22Rv1 (cell line): ENCODE results near the gene SMARCAD1.

Experiments used
- H3K27ac ChIP-seq: fragments of 450-650 bp; 2 replicates; pipeline ENCODE4 v1.5.1; 2017
- ZFX ChIP-seq: fragments of 450-650 bp; IDR thresholded peaks from 2 replicates; pipeline ENCODE4 v1.6.1; 2017; ENCODE audit warnings: antibody characterized with exemption, borderline replicate concordance
- TF ChIP-seq, protein P1 (sequence below): fragments of 450-650 bp; IDR thresholded peaks from 2 replicates; pipeline ENCODE4 v1.5.1; 2017; ENCODE audit warnings: mild to moderate bottlenecking

Gene SMARCAD1

DNA sequence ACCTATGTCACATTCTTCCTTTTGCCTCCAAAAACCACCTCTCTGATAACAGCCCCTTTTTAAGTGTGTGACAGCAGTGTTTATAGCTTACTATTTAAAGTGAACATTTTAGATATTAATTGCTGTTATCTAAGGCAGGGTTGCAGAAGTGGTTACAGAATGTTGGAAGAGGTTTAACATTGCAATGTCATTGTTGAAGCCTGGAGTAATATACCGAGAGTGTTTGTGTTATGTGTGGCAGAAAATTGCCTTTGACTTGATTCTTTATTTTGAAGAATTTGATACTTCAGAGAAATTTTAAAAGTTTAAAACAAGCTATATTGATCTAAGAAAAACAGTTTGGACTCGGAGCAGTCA, 37.1 kb downstream of the SMARCAD1 start:
- TF ChIP-seq, protein P1, sequence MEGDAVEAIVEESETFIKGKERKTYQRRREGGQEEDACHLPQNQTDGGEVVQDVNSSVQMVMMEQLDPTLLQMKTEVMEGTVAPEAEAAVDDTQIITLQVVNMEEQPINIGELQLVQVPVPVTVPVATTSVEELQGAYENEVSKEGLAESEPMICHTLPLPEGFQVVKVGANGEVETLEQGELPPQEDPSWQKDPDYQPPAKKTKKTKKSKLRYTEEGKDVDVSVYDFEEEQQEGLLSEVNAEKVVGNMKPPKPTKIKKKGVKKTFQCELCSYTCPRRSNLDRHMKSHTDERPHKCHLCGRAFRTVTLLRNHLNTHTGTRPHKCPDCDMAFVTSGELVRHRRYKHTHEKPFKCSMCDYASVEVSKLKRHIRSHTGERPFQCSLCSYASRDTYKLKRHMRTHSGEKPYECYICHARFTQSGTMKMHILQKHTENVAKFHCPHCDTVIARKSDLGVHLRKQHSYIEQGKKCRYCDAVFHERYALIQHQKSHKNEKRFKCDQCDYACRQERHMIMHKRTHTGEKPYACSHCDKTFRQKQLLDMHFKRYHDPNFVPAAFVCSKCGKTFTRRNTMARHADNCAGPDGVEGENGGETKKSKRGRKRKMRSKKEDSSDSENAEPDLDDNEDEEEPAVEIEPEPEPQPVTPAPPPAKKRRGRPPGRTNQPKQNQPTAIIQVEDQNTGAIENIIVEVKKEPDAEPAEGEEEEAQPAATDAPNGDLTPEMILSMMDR, result no peak
- TF ChIP-seq ZFX, result no peak
- no peak overlapping the region for H3K27ac ChIP-seq

DNA sequence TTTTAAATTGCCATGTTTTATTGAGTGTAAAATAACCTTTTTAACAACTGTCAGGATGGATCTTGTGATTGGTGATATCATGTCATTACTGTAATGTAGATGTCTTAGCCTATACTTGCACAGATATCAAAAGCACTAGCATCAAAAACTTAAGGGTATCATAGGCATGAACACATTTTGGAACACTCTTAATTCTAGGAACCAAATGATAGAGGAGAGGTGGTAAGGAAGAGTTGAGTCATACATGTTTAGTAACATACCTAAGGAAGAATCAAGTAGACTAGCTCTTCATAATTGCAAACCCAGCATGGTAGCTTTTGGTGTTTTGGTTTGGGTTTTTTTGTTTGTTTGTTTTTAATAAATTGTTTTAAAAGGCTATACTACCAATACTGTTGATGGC, 43.4 kb downstream of the SMARCAD1 start:
- no peak overlapping the region for H3K27ac ChIP-seq
- TF ChIP-seq ZFX, result no peak
- TF ChIP-seq, protein P1, result no peak

DNA sequence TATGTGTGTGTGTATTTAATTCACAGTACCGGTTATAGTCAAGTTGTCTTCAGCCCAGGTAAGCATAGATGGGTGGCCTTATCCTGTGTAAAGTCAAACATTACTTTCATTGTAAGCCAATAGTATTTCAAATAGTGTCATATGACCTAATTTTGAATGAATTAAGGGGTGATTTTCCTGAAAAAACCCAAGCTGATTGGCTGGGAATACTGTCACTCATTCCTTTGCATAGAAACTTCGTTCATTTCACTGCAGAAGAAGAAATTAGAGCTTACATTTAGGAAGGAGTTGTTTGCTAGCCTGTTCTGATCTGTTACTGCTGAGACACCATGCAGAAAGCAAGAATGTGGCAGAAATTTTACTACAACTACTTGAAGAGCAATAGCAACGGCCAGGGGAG, 45.4 kb downstream of the SMARCAD1 start:
- H3K27ac ChIP-seq, result no peak overlapping the region
- TF ChIP-seq, protein P1, result no peak
- TF ChIP-seq ZFX, result no peak

DNA sequence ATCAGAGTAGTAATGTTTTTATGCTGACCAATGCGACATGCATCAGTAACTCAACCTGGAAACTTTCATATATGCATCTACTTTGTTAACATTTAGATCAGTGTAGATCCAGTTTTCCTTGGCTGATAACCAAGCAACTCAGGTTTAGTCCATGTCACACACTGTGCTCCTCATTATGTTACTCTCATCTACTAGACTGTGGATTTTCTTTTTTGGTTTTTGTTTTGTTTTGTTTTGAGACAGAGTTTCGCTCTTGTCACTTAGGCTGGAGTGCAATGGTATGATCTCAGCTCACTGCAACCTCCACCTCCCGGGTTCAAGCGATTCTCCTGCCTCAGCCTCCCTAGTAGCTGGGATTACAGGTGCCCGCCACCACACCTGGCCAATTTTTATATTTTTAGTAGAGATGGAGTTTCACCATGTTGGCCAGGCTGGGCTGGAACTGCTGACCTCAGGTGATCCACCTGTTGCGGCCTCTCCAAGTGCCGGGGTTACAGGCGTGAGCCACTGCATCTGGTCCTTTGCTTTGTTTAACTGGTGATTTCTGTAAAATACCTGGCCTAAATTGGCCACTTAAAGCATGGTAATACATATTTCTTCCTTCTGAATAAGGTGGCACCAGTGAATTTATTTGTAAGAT, 48.6 kb downstream of the SMARCAD1 start:
- no peak for TF ChIP-seq ZFX
- TF ChIP-seq, protein P1, result no peak
- H3K27ac ChIP-seq, result no peak overlapping the region

DNA sequence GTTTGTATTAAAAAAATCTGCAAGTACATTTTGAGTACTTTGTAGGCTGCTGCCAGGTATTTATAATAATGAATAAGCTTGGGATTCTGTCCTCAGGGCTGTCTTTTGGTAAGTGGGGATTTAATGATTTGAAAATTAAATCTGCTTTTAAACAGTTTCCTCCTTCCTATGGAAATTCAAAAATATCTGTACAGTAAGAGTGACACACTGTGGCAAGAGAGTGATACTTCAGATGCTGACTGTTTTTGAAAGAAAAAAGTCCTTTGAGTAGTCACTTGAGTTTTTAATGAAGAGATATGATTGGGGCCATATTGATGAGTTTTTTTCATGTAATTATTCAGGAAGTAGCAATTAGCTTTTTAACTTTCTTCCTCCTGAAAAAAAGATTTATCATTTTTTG, 49.2 kb downstream of the SMARCAD1 start:
- H3K27ac ChIP-seq, result no peak overlapping the region
- no peak for TF ChIP-seq ZFX
- TF ChIP-seq, protein P1, result peak; percentile 50

DNA sequence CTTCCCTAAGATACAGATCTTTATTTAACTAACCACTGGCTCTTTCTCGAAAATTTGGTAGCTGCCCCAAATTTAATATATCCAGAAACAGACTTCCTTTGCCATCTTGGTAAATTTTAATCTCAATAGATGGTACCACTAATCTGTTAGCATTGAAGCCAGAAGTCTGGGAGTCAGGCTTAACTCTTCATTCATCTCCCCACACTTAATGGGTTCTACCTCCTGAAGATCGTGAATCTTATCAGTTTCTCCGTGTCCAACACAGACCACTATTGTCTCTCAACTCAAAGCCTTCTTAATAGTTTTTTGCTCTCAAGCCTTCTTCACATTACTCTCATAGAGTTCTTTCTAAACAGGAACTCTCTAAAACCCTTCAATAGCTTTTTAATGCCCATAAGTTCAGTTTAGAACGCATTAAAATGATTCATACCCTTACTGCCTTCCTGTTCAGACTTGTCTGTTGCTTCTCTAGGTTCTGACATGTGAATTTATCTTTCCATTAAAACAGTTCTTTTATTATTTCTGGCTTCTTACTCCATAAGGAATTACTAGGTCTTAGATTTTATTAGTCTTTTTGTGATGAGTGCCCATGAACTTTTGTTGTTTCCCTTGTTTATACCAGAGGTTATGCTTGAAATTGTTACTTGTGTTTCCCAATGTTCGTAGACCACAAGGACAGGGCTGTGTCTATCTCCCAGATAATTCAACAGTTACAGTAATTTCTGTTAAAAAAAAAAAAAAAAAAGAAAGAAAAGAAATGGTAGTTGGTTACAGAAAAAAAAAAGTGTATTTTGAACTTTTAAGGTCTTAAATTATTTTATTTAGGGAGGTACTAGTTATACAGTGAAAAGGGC, 54.7 kb downstream of the SMARCAD1 start:
- H3K27ac ChIP-seq, result no peak overlapping the region
- TF ChIP-seq, protein P1, result no peak
- TF ChIP-seq ZFX, result no peak

DNA sequence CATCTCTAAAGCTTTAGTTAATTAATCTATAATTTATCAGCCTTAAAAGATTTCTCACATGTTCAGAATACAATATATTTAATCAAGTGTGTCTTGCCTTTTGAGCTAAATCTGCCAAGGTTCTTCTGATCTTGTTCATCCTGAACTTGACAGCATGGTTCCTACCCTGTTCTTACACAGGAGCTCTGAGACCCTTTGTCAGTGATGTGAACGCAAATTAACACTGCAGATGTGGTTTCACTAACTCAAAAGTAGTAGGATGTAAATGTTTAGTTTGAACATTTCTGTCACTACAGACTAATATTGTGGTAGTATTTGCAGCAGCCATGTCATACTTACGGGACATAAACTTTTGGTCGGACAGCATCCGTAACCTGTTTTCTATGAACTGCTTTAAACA, 59.4 kb downstream of the SMARCAD1 start:
- TF ChIP-seq, protein P1, result no peak
- no peak for TF ChIP-seq ZFX
- no peak overlapping the region for H3K27ac ChIP-seq
